GM12878 (cell line): ENCODE data around the gene PRICKLE4. TPM values are rescaled to one million over a fixed set of nuclear protein-coding genes. Genes with fewer than 3 reads are reported as not detected.

Source experiments
- ATAC-seq: fragments of 200-7000 bp; cut with Tn5 transposase; 3 replicates; pipeline ENCODE4 v1.9.1; 2020; ENCODE audit warnings: mild to moderate bottlenecking, moderate library complexity
- BruUV-seq: library from RNA; stranded (reverse); fragments of 400-500 nt; replicated peaks from 2 replicates; lab custom pipeline; 2021; lab: Mats Ljungman, UMichigan
- CTCF ChIA-PET: fragments of 300-600 bp; sonication (Branson Sonifier 250); formaldehyde crosslinking; extraction: SDS; loops from one replicate; lab custom pipeline; 2021; ENCODE audit warnings: inconsistent platforms; lab: Yijun Ruan, JAX
- POLR2A ChIA-PET: fragments of 350-600 bp; formaldehyde crosslinking; extraction: SDS; loops from one replicate; lab custom pipeline; 2021; ENCODE audit warnings: inconsistent platforms; lab: Charles Lee
- RAD21 ChIA-PET: fragments of 300-600 bp; sonication (Branson Sonifier 250); formaldehyde crosslinking; loops from one replicate; lab custom pipeline; 2023; ENCODE audit warnings: antibody characterized with exemption; ENCODE audit not compliant: unreplicated experiment; lab: Charles Lee
- SMC1A ChIA-PET: fragments of 300-600 bp; sonication (Branson Sonifier 250); formaldehyde crosslinking; loops from one replicate; lab custom pipeline; 2023; ENCODE audit not compliant: unreplicated experiment, uncharacterized antibody; lab: Charles Lee
- DNase-seq: peaks from one replicate; pipeline ENCODE4 v3.0.0-alpha.2; 2011; ENCODE audit warnings: low read depth, low spot score
- FAIRE-seq: peaks from 3 replicates; lab custom pipeline; 2011; peaks lifted over from hg19 to GRCh38; lab: Jason Lieb, UNC
- H2AFZ ChIP-seq: 2 replicates; pipeline ENCODE4 v1.6.0; 2011; ENCODE audit warnings: low read depth, low read length, control low read depth; ENCODE audit not compliant: control insufficient read depth
- H3K27ac ChIP-seq: 2 replicates; pipeline ENCODE4 v1.5.1; 2011; ENCODE audit warnings: control low read depth; ENCODE audit not compliant: control insufficient read depth, insufficient read depth
- H3K27me3 ChIP-seq, 2 experiments: replicated peaks in 1 of 2; 2 replicates each; pipeline versions ENCODE4 v1.6.0 to v1.6.1; 2011; ENCODE audit warnings: low read length in 1 of 2; ENCODE audit not compliant: control insufficient read depth in 2 of 2, insufficient read depth in 2 of 2
- H3K36me3 ChIP-seq, 2 experiments: 2 replicates each; pipeline ENCODE4 v1.5.1; 2011; ENCODE audit warnings: low read length in 1 of 2; ENCODE audit not compliant: control insufficient read depth in 2 of 2, insufficient read depth in 2 of 2
- H3K4me1 ChIP-seq: 2 replicates; pipeline ENCODE4 v1.6.1; 2011; ENCODE audit warnings: mild to moderate bottlenecking, low read length, moderate library complexity, mixed read lengths; ENCODE audit not compliant: control insufficient read depth, insufficient read depth
- H3K4me2 ChIP-seq: 2 replicates; pipeline ENCODE4 v1.6.0; 2011; ENCODE audit warnings: control low read depth; ENCODE audit not compliant: control insufficient read depth, insufficient read depth
- H3K4me3 ChIP-seq: fragments of 200-600 bp; sonication (generic); 2 replicates; pipeline ENCODE4 v1.5.1; 2016
- H3K79me2 ChIP-seq: 2 replicates; pipeline ENCODE4 v1.6.0; 2011; ENCODE audit warnings: low read length; ENCODE audit not compliant: control insufficient read depth, insufficient read depth
- H3K9ac ChIP-seq: 2 replicates; pipeline ENCODE4 v1.8.0; 2011; ENCODE audit warnings: low read length, control low read depth, mixed read lengths; ENCODE audit not compliant: control insufficient read depth, insufficient read depth
- H3K9me3 ChIP-seq: replicated peaks from 3 replicates; pipeline ENCODE4 v1.5.1; 2011; ENCODE audit warnings: mild to moderate bottlenecking, low read length; ENCODE audit not compliant: control insufficient read depth, insufficient read depth
- H4K20me1 ChIP-seq: 2 replicates; pipeline ENCODE4 v1.6.0; 2011; ENCODE audit not compliant: control insufficient read depth, insufficient read depth
- BCL3 ChIP-seq: IDR thresholded peaks from 2 replicates; pipeline ENCODE4 v1.6.1; 2011; ENCODE audit warnings: borderline replicate concordance, low read depth, mild to moderate bottlenecking, moderate library complexity, low read length; ENCODE audit not compliant: insufficient read depth, poor library complexity, severe bottlenecking
- E2F4 ChIP-seq: IDR thresholded peaks from 2 replicates; pipeline ENCODE4 v1.6.1; 2012; ENCODE audit warnings: low read depth, low read length, improper control_type of control experiment
- SMC3 ChIP-seq: IDR thresholded peaks from 2 replicates; pipeline ENCODE4 v1.6.1; 2011; ENCODE audit warnings: low read length, improper control_type of control experiment, borderline replicate concordance
- WGBS: methylation state at CpG from one replicate; pipeline ENCODE4 v1.1.6; 2016; ENCODE audit warnings: low lambda C conversion rate; ENCODE audit not compliant: insufficient replicate concordance, insufficient coverage; ENCODE audit errors: missing lambda C conversion rate; 5-methylcytosine and 5-hydroxymethylcytosine counted together
- in situ Hi-C: fragments of 300-500 bp; cut with MboI; formaldehyde crosslinking; loops from 9 replicates; pipeline ENCODE4 v1.14.3; 2018; ENCODE audit warnings: mixed read lengths
- intact Hi-C: fragments of 100-400 bp; cut with micrococcal nuclease; formaldehyde crosslinking; loops from one replicate; pipeline ENCODE4 v1.14.2; 2022; ENCODE audit not compliant: unreplicated experiment
- polyA plus RNA-seq, 11 experiments: library from polyadenylated mRNA; depleted of rRNA in 4 of 11; unstranded in 6 of 11; stranded (reverse) in 5 of 11; fragments of >200 nt; fragmentation: Nextera tagmentation in 4 of 11; fragmentation: Illumina TruSeq in 1 of 11; extraction: Ambion mirVana in 4 of 11; extraction: Trizol in 1 of 11; gene quantifications; 1 replicate in 1 of 11; 2 replicates in 10 of 11; pipeline versions ENCODE4 v1.2.1 to v1.2.3, GENCODE V29; 2011 to 2016; ENCODE audit warnings: inconsistent platforms in 2 of 11, missing spikeins in 2 of 11, low read depth in 1 of 11
- total RNA-seq, 4 experiments: library from RNA; depleted of rRNA in 3 of 4; stranded (reverse); fragments of >200 nt in 3 of 4; fragmentation: Illumina TruSeq in 1 of 4; extraction: Trizol in 1 of 4; gene quantifications; 2 replicates each; pipeline versions ENCODE4 v1.2.1 to v1.2.3, GENCODE V29; 2013 to 2021
- TF ChIP-seq, protein P1 (sequence below): fragments of 450-650 bp; formaldehyde crosslinking; IDR thresholded peaks from 2 replicates; pipeline ENCODE4 v1.4.0; 2022; ENCODE audit warnings: mild to moderate bottlenecking, moderate library complexity

Gene PRICKLE4
- total and polyA plus RNA-seq, 10 of the 15 experiments (the other 5 are each of a cell fraction or from before 2014, with no cell fraction given): 0.33 to 0.85 (median 0.35) TPM; not detected in 7

- intact Hi-C loops: no loop called here
Measured at GRCh38 chr6:41748542-41748941, 32.0 kb upstream of the PRICKLE4 start.

More at GRCh38 chr6:41748542-41748941, 32.0 kb upstream of the PRICKLE4 start:
- Histone ChIP-seq H3K36me3 (no peaks in the 10 kb centered on the region), H3K4me3 (no peak overlapping the region), H4K20me1 (no peaks in the 10 kb centered on the region), H2AFZ (no peak overlapping the region), H3K9me3 (no peaks in the 10 kb centered on the region), H3K79me2 (no peaks in the 10 kb centered on the region), H3K9ac (no peak overlapping the region), H3K4me1 (no peaks in the 10 kb centered on the region), H3K27ac (no peak overlapping the region), H3K4me2 (no peak overlapping the region), H3K27me3 (no peaks in the 10 kb centered on the region; a peak in 1 of 4 replicates)
- DNase-seq: no peak
- CTCF ChIA-PET: interaction anchor here (0.8 kb wide), 1 partner anchor 46 kb away, joined by 3 read pairs; no protein-coding TSS in a partner anchor
- POLR2A ChIA-PET: interaction anchor here (0.6 kb wide), 1 partner anchor 414 kb away, joined by 3 read pairs; no protein-coding TSS in a partner anchor
- SMC1A ChIA-PET: interaction anchor here (0.6 to 1.1 kb wide), 2 partner anchors 30 to 163 kb away, joined by 3 read pairs; no protein-coding TSS in a partner anchor
- in situ Hi-C loops: no loop called here
- WGBS: 40% methylated on average over 3 of the region's 3 CpGs
- RAD21 ChIA-PET: interaction anchor here (1.4 kb wide), 1 partner anchor 27 kb away, joined by 3 read pairs; no protein-coding TSS in a partner anchor
- no TSS peak for BruUV-seq
- no peak for ATAC-seq
- TF ChIP-seq E2F4: no peak
- TF ChIP-seq SMC3: no peak
- TF ChIP-seq BCL3: no peak
- TF ChIP-seq, protein P1, sequence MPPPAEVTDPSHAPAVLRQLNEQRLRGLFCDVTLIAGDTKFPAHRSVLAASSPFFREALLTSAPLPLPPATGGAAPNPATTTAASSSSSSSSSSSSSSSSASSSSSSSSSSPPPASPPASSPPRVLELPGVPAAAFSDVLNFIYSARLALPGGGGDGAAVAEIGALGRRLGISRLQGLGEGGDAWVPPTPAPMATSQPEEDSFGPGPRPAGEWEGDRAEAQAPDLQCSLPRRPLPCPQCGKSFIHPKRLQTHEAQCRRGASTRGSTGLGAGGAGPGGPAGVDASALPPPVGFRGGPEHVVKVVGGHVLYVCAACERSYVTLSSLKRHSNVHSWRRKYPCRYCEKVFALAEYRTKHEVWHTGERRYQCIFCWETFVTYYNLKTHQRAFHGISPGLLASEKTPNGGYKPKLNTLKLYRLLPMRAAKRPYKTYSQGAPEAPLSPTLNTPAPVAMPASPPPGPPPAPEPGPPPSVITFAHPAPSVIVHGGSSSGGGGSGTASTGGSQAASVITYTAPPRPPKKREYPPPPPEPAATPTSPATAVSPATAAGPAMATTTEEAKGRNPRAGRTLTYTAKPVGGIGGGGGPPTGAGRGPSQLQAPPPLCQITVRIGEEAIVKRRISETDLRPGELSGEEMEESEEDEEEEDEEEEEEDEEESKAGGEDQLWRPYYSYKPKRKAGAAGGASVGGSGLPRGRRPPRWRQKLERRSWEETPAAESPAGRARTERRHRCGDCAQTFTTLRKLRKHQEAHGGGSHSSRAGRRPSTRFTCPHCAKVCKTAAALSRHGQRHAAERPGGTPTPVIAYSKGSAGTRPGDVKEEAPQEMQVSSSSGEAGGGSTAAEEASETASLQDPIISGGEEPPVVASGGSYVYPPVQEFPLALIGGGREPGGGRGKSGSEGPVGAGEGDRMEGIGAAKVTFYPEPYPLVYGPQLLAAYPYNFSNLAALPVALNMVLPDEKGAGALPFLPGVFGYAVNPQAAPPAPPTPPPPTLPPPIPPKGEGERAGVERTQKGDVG (CRISPR knock-in tag): no peak
- FAIRE-seq: no peak
